ENCODE measurements around the gene ZNF641. TPM values are rescaled to one million over a fixed set of nuclear protein-coding genes. Genes with fewer than 3 reads are reported as not detected.

Gene ZNF641
- polyA plus RNA-seq, 4 donors, result 4.0 to 17.8 (median 4.6) TPM

GRCh38 chr12:48374164-48374563 is 23.4 kb upstream of the ZNF641 start:
- DNase-seq (no peak), FAIRE-seq (no peak)
- no peak overlapping the region for H3K4me3 ChIP-seq (ENCODE audit: low read depth in 1 of 3, low read length in 3 of 3)
- H3K27me3 ChIP-seq (ENCODE audit: control insufficient read depth in 3 of 3, insufficient read depth in 3 of 3, low read length in 3 of 3), result no peaks in the 10 kb centered on the region
- H3K4me1 ChIP-seq (ENCODE audit: control insufficient read depth in 3 of 3, insufficient read depth in 2 of 3, low read depth in 1 of 3, low read length in 2 of 3), result no peaks in the 10 kb centered on the region
- H3K36me3 ChIP-seq (ENCODE audit: control insufficient read depth in 3 of 3, insufficient read depth in 2 of 3, low read depth in 1 of 3, low read length in 3 of 3), result no peaks in the 10 kb centered on the region
- no peaks in the 10 kb centered on the region for H3K9me3 ChIP-seq (ENCODE audit: control insufficient read depth in 2 of 2, insufficient read depth in 1 of 2, low read depth in 1 of 2, low read length in 1 of 2)
- H3K27ac ChIP-seq (ENCODE audit: low read depth in 1 of 3, low read length in 2 of 3), result no peak overlapping the region

GRCh38 chr12:48366131-48366530 is 15.4 kb upstream of the ZNF641 start:
- no peak overlapping the region for H3K27ac ChIP-seq (ENCODE audit: low read depth in 1 of 3, low read length in 2 of 3)
- DNase-seq (no peak), FAIRE-seq (no peak)
- H3K36me3 ChIP-seq (ENCODE audit: control insufficient read depth in 3 of 3, insufficient read depth in 2 of 3, low read depth in 1 of 3, low read length in 3 of 3), result no peaks in the 10 kb centered on the region
- H3K9me3 ChIP-seq (ENCODE audit: control insufficient read depth in 2 of 2, insufficient read depth in 1 of 2, low read depth in 1 of 2, low read length in 1 of 2), result peaks cover 0 to 4% of the 10 kb centered on the region in 2 donors
- 48 to 66% (median 61%) methylated on average over 2 of the region's 2 CpGs for WGBS, 3 donors
- no peak overlapping the region for H3K4me3 ChIP-seq (ENCODE audit: low read depth in 1 of 3, low read length in 3 of 3)
- no peaks in the 10 kb centered on the region for H3K27me3 ChIP-seq (ENCODE audit: control insufficient read depth in 3 of 3, insufficient read depth in 3 of 3, low read length in 3 of 3)
- H3K4me1 ChIP-seq (ENCODE audit: control insufficient read depth in 3 of 3, insufficient read depth in 2 of 3, low read depth in 1 of 3, low read length in 2 of 3), result no peaks in the 10 kb centered on the region

- Histone ChIP-seq H3K36me3 (ENCODE audit: control insufficient read depth in 3 of 3, insufficient read depth in 2 of 3, low read depth in 1 of 3, low read length in 3 of 3) (no peaks in the 10 kb centered on the region), H3K4me1 (ENCODE audit: control insufficient read depth in 3 of 3, insufficient read depth in 2 of 3, low read depth in 1 of 3, low read length in 2 of 3) (peaks cover 0 to 6% (median 0%) of the 10 kb centered on the region in 3 donors), H3K9me3 (ENCODE audit: control insufficient read depth in 2 of 2, insufficient read depth in 1 of 2, low read depth in 1 of 2, low read length in 1 of 2) (no peaks in the 10 kb centered on the region), H3K27ac (ENCODE audit: low read depth in 1 of 3, low read length in 2 of 3) (no peak overlapping the region), H3K4me3 (ENCODE audit: low read depth in 1 of 3, low read length in 3 of 3) (no peak overlapping the region), H3K27me3 (ENCODE audit: control insufficient read depth in 3 of 3, insufficient read depth in 3 of 3, low read length in 3 of 3) (no peaks in the 10 kb centered on the region)
- FAIRE-seq (no peak), DNase-seq (no peak)
- 72 to 86% (median 76%) methylated on average over 2 of the region's 2 CpGs for WGBS, 3 donors
Measured at GRCh38 chr12:48361664-48362339, 11.1 kb upstream of the ZNF641 start.

- Histone ChIP-seq H3K9me3 (ENCODE audit: control insufficient read depth in 2 of 2, insufficient read depth in 1 of 2, low read depth in 1 of 2, low read length in 1 of 2) (no peaks in the 10 kb centered on the region), H3K4me1 (ENCODE audit: control insufficient read depth in 3 of 3, insufficient read depth in 2 of 3, low read depth in 1 of 3, low read length in 2 of 3) (peaks cover 0 to 6% (median 0%) of the 10 kb centered on the region in 3 donors), H3K4me3 (ENCODE audit: low read depth in 1 of 3, low read length in 3 of 3) (peak overlapping the region in 2 of 3 donors; percentile 24), H3K27ac (ENCODE audit: low read depth in 1 of 3, low read length in 2 of 3) (peak overlapping the region in 2 of 3 donors; percentile 21 to 83), H3K36me3 (ENCODE audit: control insufficient read depth in 3 of 3, insufficient read depth in 2 of 3, low read depth in 1 of 3, low read length in 3 of 3) (no peaks in the 10 kb centered on the region), H3K27me3 (ENCODE audit: control insufficient read depth in 3 of 3, insufficient read depth in 3 of 3, low read length in 3 of 3) (no peaks in the 10 kb centered on the region)
- DNase-seq (peak; percentile 70 to 80), FAIRE-seq (no peak)
- WGBS, 3 donors, result 19 to 58% (median 36%) methylated on average over 7 of the region's 7 CpGs
Measured at GRCh38 chr12:48358937-48359513, 8.3 kb upstream of the ZNF641 start.

- Histone ChIP-seq H3K4me3 (ENCODE audit: low read depth in 1 of 3, low read length in 3 of 3) (no peak overlapping the region), H3K27me3 (ENCODE audit: control insufficient read depth in 3 of 3, insufficient read depth in 3 of 3, low read length in 3 of 3) (no peaks in the 10 kb centered on the region), H3K27ac (ENCODE audit: low read depth in 1 of 3, low read length in 2 of 3) (no peak overlapping the region), H3K36me3 (ENCODE audit: control insufficient read depth in 3 of 3, insufficient read depth in 2 of 3, low read depth in 1 of 3, low read length in 3 of 3) (no peaks in the 10 kb centered on the region), H3K4me1 (ENCODE audit: control insufficient read depth in 3 of 3, insufficient read depth in 2 of 3, low read depth in 1 of 3, low read length in 2 of 3) (peaks cover 0 to 12% (median 0%) of the 10 kb centered on the region in 3 donors), H3K9me3 (ENCODE audit: control insufficient read depth in 2 of 2, insufficient read depth in 1 of 2, low read depth in 1 of 2, low read length in 1 of 2) (no peaks in the 10 kb centered on the region)
- DNase-seq, result no peak
- FAIRE-seq, result no peak
- WGBS, 3 donors, result 85 to 87% (median 87%) methylated on average over 6 of the region's 6 CpGs
Measured at GRCh38 chr12:48356041-48356768, 5.5 kb upstream of the ZNF641 start.

- Histone ChIP-seq H3K9me3 (ENCODE audit: control insufficient read depth in 2 of 2, insufficient read depth in 1 of 2, low read depth in 1 of 2, low read length in 1 of 2) (no peaks in the 10 kb centered on the region), H3K4me3 (ENCODE audit: low read depth in 1 of 3, low read length in 3 of 3) (no peak overlapping the region), H3K27me3 (ENCODE audit: control insufficient read depth in 3 of 3, insufficient read depth in 3 of 3, low read length in 3 of 3) (no peaks in the 10 kb centered on the region), H3K4me1 (ENCODE audit: control insufficient read depth in 3 of 3, insufficient read depth in 2 of 3, low read depth in 1 of 3, low read length in 2 of 3) (peaks cover 0 to 17% (median 0%) of the 10 kb centered on the region in 3 donors), H3K36me3 (ENCODE audit: control insufficient read depth in 3 of 3, insufficient read depth in 2 of 3, low read depth in 1 of 3, low read length in 3 of 3) (peaks cover under 1 to 6% (median 2%) of the 10 kb centered on the region in 3 donors), H3K27ac (ENCODE audit: low read depth in 1 of 3, low read length in 2 of 3) (no peak overlapping the region)
- WGBS, 3 donors, result 91 to 94% (median 93%) methylated on average over 11 of the region's 11 CpGs
- no peak for FAIRE-seq
- no peak for DNase-seq
Measured at GRCh38 chr12:48352157-48352760, 1.5 kb upstream of the ZNF641 start.

GRCh38 chr12:48351022-48351708 is 446 bp upstream of the ZNF641 start:
- DNase-seq (peak; percentile 78 to 91), FAIRE-seq (no peak)
- no peaks in the 10 kb centered on the region for H3K9me3 ChIP-seq (ENCODE audit: control insufficient read depth in 2 of 2, insufficient read depth in 1 of 2, low read depth in 1 of 2, low read length in 1 of 2)
- 2% methylated on average over 26 to 36 of the region's 36 CpGs for WGBS, 3 donors
- no peaks in the 10 kb centered on the region for H3K27me3 ChIP-seq (ENCODE audit: control insufficient read depth in 3 of 3, insufficient read depth in 3 of 3, low read length in 3 of 3)
- H3K4me3 ChIP-seq (ENCODE audit: low read depth in 1 of 3, low read length in 3 of 3), result peak overlapping the region; percentile 55 to 70 (median 69)
- peaks cover 0 to 17% (median 0%) of the 10 kb centered on the region in 3 donors for H3K4me1 ChIP-seq (ENCODE audit: control insufficient read depth in 3 of 3, insufficient read depth in 2 of 3, low read depth in 1 of 3, low read length in 2 of 3)
- peak overlapping the region; percentile 72 to 92 (median 74) for H3K27ac ChIP-seq (ENCODE audit: low read depth in 1 of 3, low read length in 2 of 3)
- peaks cover 4 to 14% (median 6%) of the 10 kb centered on the region in 3 donors for H3K36me3 ChIP-seq (ENCODE audit: control insufficient read depth in 3 of 3, insufficient read depth in 2 of 3, low read depth in 1 of 3, low read length in 3 of 3)

- no peaks in the 10 kb centered on the region for H3K27me3 ChIP-seq (ENCODE audit: control insufficient read depth in 3 of 3, insufficient read depth in 3 of 3, low read length in 3 of 3)
- H3K9me3 ChIP-seq (ENCODE audit: control insufficient read depth in 2 of 2, insufficient read depth in 1 of 2, low read depth in 1 of 2, low read length in 1 of 2), result no peaks in the 10 kb centered on the region
- H3K27ac ChIP-seq (ENCODE audit: low read depth in 1 of 3, low read length in 2 of 3), result peak overlapping the region; percentile 26 to 93 (median 91)
- H3K36me3 ChIP-seq (ENCODE audit: control insufficient read depth in 3 of 3, insufficient read depth in 2 of 3, low read depth in 1 of 3, low read length in 3 of 3), result peaks cover 8 to 24% (median 13%) of the 10 kb centered on the region in 3 donors
- H3K4me3 ChIP-seq (ENCODE audit: low read depth in 1 of 3, low read length in 3 of 3), result peak overlapping the region in 1 of 3 donors; percentile 89
- 36 to 50% (median 37%) methylated on average over 2 of the region's 2 CpGs for WGBS, 3 donors
- DNase-seq (peak in 1 of 2 donors; percentile 9), FAIRE-seq (no peak)
- peaks cover 0 to 17% (median 0%) of the 10 kb centered on the region in 3 donors for H3K4me1 ChIP-seq (ENCODE audit: control insufficient read depth in 3 of 3, insufficient read depth in 2 of 3, low read depth in 1 of 3, low read length in 2 of 3)
Measured at GRCh38 chr12:48349471-48349870, 1.2 kb downstream of the ZNF641 start.
